ENCODE results near the gene NUTM1. TPM values are rescaled to one million over a fixed set of nuclear protein-coding genes. Genes with fewer than 3 reads are reported as not detected.
"Not testable (repeated sequence)": the region's sequence is repeated elsewhere in the genome, so short reads cannot be mapped to it uniquely, and the experiment has no call there.

The NUTM1 gene
- total RNA-seq, 1 donor from 2014 or later, result not detected

- peak; percentile 91 for DNase-seq (ENCODE audit: low spot score)
Measured at GRCh38 chr15:34337557-34338306, 5.4 kb upstream of the NUTM1 start, which contains the start of gene SLC12A6. Gene SLC12A6, minus strand, starts transcription at chr15:34337781. Its CDS starts 1,101 bp downstream, at chr15:34336680.

- no peak for DNase-seq (ENCODE audit: low spot score)
Measured at GRCh38 chr15:34338347-34338746, 4.8 kb upstream of the NUTM1 start.

- no peak for DNase-seq (ENCODE audit: low spot score)
Measured at GRCh38 chr15:34339946-34340345, 3.2 kb upstream of the NUTM1 start.

- no peak for DNase-seq (ENCODE audit: low spot score)
Measured at GRCh38 chr15:34341381-34342212, 1.5 kb upstream of the NUTM1 start.

GRCh38 chr15:34342213-34342736, 840 bp upstream of the NUTM1 start:
- DNase-seq (ENCODE audit: low spot score), result not testable (repeated sequence)

- DNase-seq (ENCODE audit: low spot score), result no peak
Measured at GRCh38 chr15:34347951-34348638, 5.0 kb downstream of the NUTM1 start.

- no peak for DNase-seq (ENCODE audit: low spot score)
Measured at GRCh38 chr15:34348735-34349300, 5.7 kb downstream of the NUTM1 start.

GRCh38 chr15:34349769-34350168, 6.7 kb downstream of the NUTM1 start:
- DNase-seq (ENCODE audit: low spot score), result no peak

- not testable (repeated sequence) for DNase-seq (ENCODE audit: low spot score)
Measured at GRCh38 chr15:34352996-34353395, 9.9 kb downstream of the NUTM1 start.

- DNase-seq (ENCODE audit: low spot score), result no peak
Measured at GRCh38 chr15:34353627-34354026, 10.5 kb downstream of the NUTM1 start.

- DNase-seq (ENCODE audit: low spot score), result no peak
Measured at GRCh38 chr15:34354286-34354685, 11.2 kb downstream of the NUTM1 start.

GRCh38 chr15:34355241-34355640, 12.1 kb downstream of the NUTM1 start:
- DNase-seq (ENCODE audit: low spot score), result no peak

GRCh38 chr15:34357653-34358052, 14.5 kb downstream of the NUTM1 start:
- DNase-seq (ENCODE audit: low spot score), result no peak

GRCh38 chr15:34358367-34358766, 15.3 kb downstream of the NUTM1 start:
- DNase-seq (ENCODE audit: low spot score), result no peak

- no peak for DNase-seq (ENCODE audit: low spot score)
Measured at GRCh38 chr15:34358948-34359347, 15.8 kb downstream of the NUTM1 start.

GRCh38 chr15:34359416-34359815, 16.3 kb downstream of the NUTM1 start:
- DNase-seq (ENCODE audit: low spot score), result no peak

- no peak for DNase-seq (ENCODE audit: low spot score)
Measured at GRCh38 chr15:34360298-34360697, 17.2 kb downstream of the NUTM1 start.

GRCh38 chr15:34361278-34361677, 18.2 kb downstream of the NUTM1 start:
- DNase-seq (ENCODE audit: low spot score), result no peak

GRCh38 chr15:34362047-34362773, 19.1 kb downstream of the NUTM1 start:
- no peak for DNase-seq (ENCODE audit: low spot score)

GRCh38 chr15:34364041-34364440, 20.9 kb downstream of the NUTM1 start:
- DNase-seq (ENCODE audit: low spot score), result no peak
